ENCODE data around the gene NSUN6. TPM values are rescaled to one million over a fixed set of nuclear protein-coding genes. Genes with fewer than 3 reads are reported as not detected.

NSUN6 gene
- total RNA-seq, 1 experiment from 2014 or later: 6.0 TPM

GRCh38 chr10:18685555-18685954, 34.2 kb upstream of the NSUN6 start:
- Histone ChIP-seq H4K20me1 (ENCODE audit: low read length) (no peaks in the 10 kb centered on the region), H3K9me2 (replicated peaks; ENCODE audit: low read length) (no peaks in the 10 kb centered on the region), H3K4me3 (ENCODE audit: low read length) (no peak overlapping the region), H3K4me2 (ENCODE audit: low read length) (no peak overlapping the region), H3K36me3 (ENCODE audit: low read depth, low read length) (no peaks in the 10 kb centered on the region), H3K27ac (ENCODE audit: low read length) (no peak overlapping the region), H3K9ac (ENCODE audit: low read length) (no peak overlapping the region), H3K4me1 (ENCODE audit: insufficient read depth, low read length) (peaks cover 36% of the 10 kb centered on the region), H3K9me3 (ENCODE audit: low read length) (no peaks in the 10 kb centered on the region), H3F3A (ENCODE audit: low read length, unreplicated experiment) (peaks cover 6% of the 10 kb centered on the region), H2AFZ (ENCODE audit: low read length) (no peak overlapping the region), H3K27me3 (ENCODE audit: low read length) (no peaks in the 10 kb centered on the region), H3K79me2 (ENCODE audit: low read length) (no peaks in the 10 kb centered on the region)
- intact Hi-C loops (cut with micrococcal nuclease): no loop called here
- DNase-seq (no peak), ATAC-seq (no peak)
- TF ChIP-seq, protein P1, sequence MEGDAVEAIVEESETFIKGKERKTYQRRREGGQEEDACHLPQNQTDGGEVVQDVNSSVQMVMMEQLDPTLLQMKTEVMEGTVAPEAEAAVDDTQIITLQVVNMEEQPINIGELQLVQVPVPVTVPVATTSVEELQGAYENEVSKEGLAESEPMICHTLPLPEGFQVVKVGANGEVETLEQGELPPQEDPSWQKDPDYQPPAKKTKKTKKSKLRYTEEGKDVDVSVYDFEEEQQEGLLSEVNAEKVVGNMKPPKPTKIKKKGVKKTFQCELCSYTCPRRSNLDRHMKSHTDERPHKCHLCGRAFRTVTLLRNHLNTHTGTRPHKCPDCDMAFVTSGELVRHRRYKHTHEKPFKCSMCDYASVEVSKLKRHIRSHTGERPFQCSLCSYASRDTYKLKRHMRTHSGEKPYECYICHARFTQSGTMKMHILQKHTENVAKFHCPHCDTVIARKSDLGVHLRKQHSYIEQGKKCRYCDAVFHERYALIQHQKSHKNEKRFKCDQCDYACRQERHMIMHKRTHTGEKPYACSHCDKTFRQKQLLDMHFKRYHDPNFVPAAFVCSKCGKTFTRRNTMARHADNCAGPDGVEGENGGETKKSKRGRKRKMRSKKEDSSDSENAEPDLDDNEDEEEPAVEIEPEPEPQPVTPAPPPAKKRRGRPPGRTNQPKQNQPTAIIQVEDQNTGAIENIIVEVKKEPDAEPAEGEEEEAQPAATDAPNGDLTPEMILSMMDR (conservative IDR thresholded peaks at IDR 0.05; ENCODE audit: low read depth, low read length): no peak
- no peak for TF ChIP-seq EZH2 (IDR thresholded peaks at IDR 0.05; ENCODE audit: low read length, unreplicated experiment)
- no peak for TF ChIP-seq EZH2phosphoT487 (IDR thresholded peaks at IDR 0.05; ENCODE audit: borderline replicate concordance, low read length)
- CTCF ChIA-PET: no interaction called here
- POLR2A ChIA-PET (ENCODE audit: unreplicated experiment): no interaction called here
- BruUV-seq (replicated peaks): no TSS peak

DNA sequence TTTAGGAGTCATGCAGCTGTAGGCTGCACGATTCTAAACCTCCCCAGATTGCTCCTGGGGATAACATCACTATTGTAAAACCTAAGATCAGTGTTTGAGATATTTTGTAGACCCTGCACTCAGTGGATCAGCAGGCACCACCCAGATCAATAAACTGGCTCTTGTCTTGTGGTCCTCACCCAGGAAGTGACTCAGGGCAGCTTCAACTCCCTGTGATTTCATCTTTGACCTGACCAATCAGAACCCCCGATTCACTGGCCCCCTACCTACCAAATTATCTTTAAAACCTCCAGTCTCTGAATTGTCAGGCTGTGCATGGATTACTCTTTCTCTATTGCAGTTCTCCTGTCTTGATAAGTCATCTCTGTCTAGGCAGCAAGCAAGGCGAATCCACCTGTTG, 33.6 kb upstream of the NSUN6 start:
- intact Hi-C loops (cut with micrococcal nuclease): no loop called here
- Histone ChIP-seq H4K20me1 (ENCODE audit: low read length) (no peaks in the 10 kb centered on the region), H2AFZ (ENCODE audit: low read length) (no peak overlapping the region), H3K36me3 (ENCODE audit: low read depth, low read length) (no peaks in the 10 kb centered on the region), H3K9me2 (replicated peaks; ENCODE audit: low read length) (no peaks in the 10 kb centered on the region), H3K27ac (ENCODE audit: low read length) (no peak overlapping the region), H3K4me3 (ENCODE audit: low read length) (no peak overlapping the region), H3K4me2 (ENCODE audit: low read length) (no peak overlapping the region), H3K4me1 (ENCODE audit: insufficient read depth, low read length) (peaks cover 38% of the 10 kb centered on the region), H3K9ac (ENCODE audit: low read length) (no peak overlapping the region), H3K79me2 (ENCODE audit: low read length) (no peaks in the 10 kb centered on the region), H3K9me3 (ENCODE audit: low read length) (no peaks in the 10 kb centered on the region), H3K27me3 (ENCODE audit: low read length) (no peaks in the 10 kb centered on the region), H3F3A (ENCODE audit: low read length, unreplicated experiment) (peaks cover 7% of the 10 kb centered on the region)
- POLR2A ChIA-PET (ENCODE audit: unreplicated experiment): no interaction called here
- DNase-seq: no peak
- TF ChIP-seq EZH2phosphoT487 (IDR thresholded peaks at IDR 0.05; ENCODE audit: borderline replicate concordance, low read length) (no peak), EZH2 (IDR thresholded peaks at IDR 0.05; ENCODE audit: low read length, unreplicated experiment) (no peak)
- TF ChIP-seq, protein P1 (conservative IDR thresholded peaks at IDR 0.05; ENCODE audit: low read depth, low read length): no peak
- BruUV-seq (replicated peaks): no TSS peak
- CTCF ChIA-PET: no interaction called here
- no peak for ATAC-seq

- no peaks in the 10 kb centered on the region for H3K36me3 ChIP-seq (ENCODE audit: low read depth, low read length)
- intact Hi-C loops (cut with micrococcal nuclease): no loop called here
- H3K4me1 ChIP-seq (ENCODE audit: insufficient read depth, low read length): peaks cover 38% of the 10 kb centered on the region
- TF ChIP-seq EZH2 (IDR thresholded peaks at IDR 0.05; ENCODE audit: low read length, unreplicated experiment): no peak
- ATAC-seq (no peak), DNase-seq (no peak)
- no peaks in the 10 kb centered on the region for H3K79me2 ChIP-seq (ENCODE audit: low read length)
- ChIA-PET POLR2A (ENCODE audit: unreplicated experiment) (no interaction called here), CTCF (no interaction called here)
- no peaks in the 10 kb centered on the region for H3K9me2 ChIP-seq (replicated peaks; ENCODE audit: low read length)
- no peak overlapping the region for H2AFZ ChIP-seq (ENCODE audit: low read length)
- no TSS peak for BruUV-seq (replicated peaks)
- H3K4me2 ChIP-seq (ENCODE audit: low read length): no peak overlapping the region
- H3K4me3 ChIP-seq (ENCODE audit: low read length): no peak overlapping the region
- no peak overlapping the region for H3K27ac ChIP-seq (ENCODE audit: low read length)
- H3K9ac ChIP-seq (ENCODE audit: low read length): no peak overlapping the region
- H4K20me1 ChIP-seq (ENCODE audit: low read length): no peaks in the 10 kb centered on the region
- no peaks in the 10 kb centered on the region for H3K27me3 ChIP-seq (ENCODE audit: low read length)
- H3F3A ChIP-seq (ENCODE audit: low read length, unreplicated experiment): peaks cover 7% of the 10 kb centered on the region
- H3K9me3 ChIP-seq (ENCODE audit: low read length): no peaks in the 10 kb centered on the region
These were observed 33.0 kb upstream of the NSUN6 start for GRCh38 chr10:18684416-18684815.
